ENCODE measurements around the gene ANKRD6. TPM values are rescaled to one million over a fixed set of nuclear protein-coding genes. Genes with fewer than 3 reads are reported as not detected.

The ANKRD6 gene
- total RNA-seq, 2 experiments from 2014 or later: 2.4 to 7.0 TPM

GRCh38 chr6:89637960-89638319, 205.0 kb downstream of the ANKRD6 start:
- BruUV-seq (replicated peaks): TSS peak; percentile 61
- H3K9me3 ChIP-seq (ENCODE audit: low read length): no peaks in the 10 kb centered on the region; the same call in 1 of the 2 replicates
- peak overlapping the region; percentile 95 for H3K4me2 ChIP-seq (ENCODE audit: low read length)
- CTCF ChIA-PET (ENCODE audit: unreplicated experiment): interaction anchor here (2.0 kb wide), 1 partner anchor 39 kb away, joined by 5 read pairs; no protein-coding TSS in a partner anchor
- H3K4me3 ChIP-seq (ENCODE audit: low read depth, low read length, poor library complexity, severe bottlenecking): peak overlapping the region; percentile 81
- TF ChIP-seq CTCF (conservative IDR thresholded peaks at IDR 0.05; ENCODE audit: low read length): no peak
- TF ChIP-seq EZH2phosphoT487 (IDR thresholded peaks at IDR 0.05; ENCODE audit: borderline replicate concordance, low read depth, low read length): no peak
- intact Hi-C loops (cut with micrococcal nuclease; ENCODE audit: unreplicated experiment): loop anchor here (10.0 kb wide), 1 partner anchor 657 kb away; the partner anchor contains the start of gene BACH2
- H3K4me1 ChIP-seq (ENCODE audit: insufficient read depth, low read length, poor library complexity, severe bottlenecking): peaks cover 18% of the 10 kb centered on the region
- H4K20me1 ChIP-seq (ENCODE audit: insufficient read depth, low read length): no peaks in the 10 kb centered on the region
- H3K27ac ChIP-seq (ENCODE audit: low read depth, low read length, poor library complexity, severe bottlenecking): peak overlapping the region; percentile 84
- POLR2A ChIA-PET: interaction anchor here (0.6 to 1.6 kb wide), 18 partner anchors 11 to 648 kb away, joined by 3 to 7 read pairs (median 4); partner anchors contain the start of gene PNRC1
- no peaks in the 10 kb centered on the region for H3K9me2 ChIP-seq (ENCODE audit: insufficient read depth, low read length)
- peaks cover 46% of the 10 kb centered on the region for H3K36me3 ChIP-seq (ENCODE audit: insufficient read depth, low read length)
- DNase-seq (ENCODE audit: low spot score): no peak
- peaks cover 18% of the 10 kb centered on the region; the same call in 1 of the 2 replicates for H3K79me2 ChIP-seq (ENCODE audit: insufficient read depth, low read depth, low read length)
- peak overlapping the region; percentile 76; the same call in 1 of the 2 replicates for H2AFZ ChIP-seq (ENCODE audit: low read length)

- no peaks in the 10 kb centered on the region; the same call in 1 of the 2 replicates for H3K9me3 ChIP-seq (ENCODE audit: low read length)
- H3K4me1 ChIP-seq (ENCODE audit: insufficient read depth, low read length, poor library complexity, severe bottlenecking): peaks cover 18% of the 10 kb centered on the region
- H3K27ac ChIP-seq (ENCODE audit: low read depth, low read length, poor library complexity, severe bottlenecking): peak within 1 kb of the TSS; percentile 84
- peak; percentile 93 for DNase-seq (ENCODE audit: low spot score)
- BruUV-seq (replicated peaks): no TSS peak
- peaks cover 18% of the 10 kb centered on the region; the same call in 1 of the 2 replicates for H3K79me2 ChIP-seq (ENCODE audit: insufficient read depth, low read depth, low read length)
- H3K36me3 ChIP-seq (ENCODE audit: insufficient read depth, low read length): peaks cover 52% of the 10 kb centered on the region
- no peaks in the 10 kb centered on the region for H3K9me2 ChIP-seq (ENCODE audit: insufficient read depth, low read length)
- no peaks in the 10 kb centered on the region for H4K20me1 ChIP-seq (ENCODE audit: insufficient read depth, low read length)
- no peak for TF ChIP-seq EZH2phosphoT487 (IDR thresholded peaks at IDR 0.05; ENCODE audit: borderline replicate concordance, low read depth, low read length)
- TF ChIP-seq CTCF (conservative IDR thresholded peaks at IDR 0.05; ENCODE audit: low read length): no peak
- H2AFZ ChIP-seq (ENCODE audit: low read length): peak within 1 kb of the TSS; percentile 76
- ChIA-PET POLR2A (interaction anchor here (0.6 to 1.6 kb wide), 23 partner anchors 10 to 648 kb away, joined by 3 to 7 read pairs (median 3); partner anchors contain the start of genes CASP8AP2 and PNRC1), CTCF (ENCODE audit: unreplicated experiment) (interaction anchor here (2.0 kb wide), 1 partner anchor 40 kb away, joined by 5 read pairs; no protein-coding TSS in a partner anchor)
- peak within 1 kb of the TSS; percentile 81 for H3K4me3 ChIP-seq (ENCODE audit: low read depth, low read length, poor library complexity, severe bottlenecking)
- peak within 1 kb of the TSS; percentile 95 for H3K4me2 ChIP-seq (ENCODE audit: low read length)
- intact Hi-C loops (cut with micrococcal nuclease; ENCODE audit: unreplicated experiment): loop anchor here (10.0 kb wide), 1 partner anchor 656 kb away; the partner anchor contains the start of gene BACH2
Observed at GRCh38 chr6:89638320-89639195, 205.6 kb downstream of the ANKRD6 start, which contains the start of gene LYRM2. Gene LYRM2 (minus strand): TSS chr6:89638747. CDS start chr6:89638716, 31 bp downstream.
